Measurements from ENCODE around the gene DPYSL4. TPM values are rescaled to one million over a fixed set of nuclear protein-coding genes. Genes with fewer than 3 reads are reported as not detected.

The DPYSL4 gene
- total RNA-seq, 4 donors from 2014 or later, result 1.5 to 5.0 TPM; not detected in 2

GRCh38 chr10:132248455-132249225, 61.9 kb downstream of the DPYSL4 start:
- Histone ChIP-seq H3K27me3 (no peaks in the 10 kb centered on the region), H3K9me3 (no peaks in the 10 kb centered on the region), H3K4me3 (no peak overlapping the region), H3K27ac (no peak overlapping the region), H3K4me1 (no peaks in the 10 kb centered on the region), H3K36me3 (no peaks in the 10 kb centered on the region)
- intact Hi-C loops (cut with DNase I; ENCODE audit: low total_unique reads), result no loop called here
- no peak for TF ChIP-seq CTCF (IDR thresholded peaks at IDR 0.05)
- TF ChIP-seq POLR2A (IDR thresholded peaks at IDR 0.05), result no peak
- no peak for DNase-seq

- Histone ChIP-seq H3K27ac (no peak overlapping the region), H3K4me3 (no peak overlapping the region), H3K27me3 (no peaks in the 10 kb centered on the region), H3K4me1 (no peaks in the 10 kb centered on the region), H3K9me3 (no peaks in the 10 kb centered on the region), H3K36me3 (no peaks in the 10 kb centered on the region)
- TF ChIP-seq CTCF (IDR thresholded peaks at IDR 0.05) (no peak), POLR2A (IDR thresholded peaks at IDR 0.05) (no peak)
- no peak for DNase-seq
- intact Hi-C loops (cut with DNase I; ENCODE audit: low total_unique reads), result no loop called here
Observed at GRCh38 chr10:132249226-132249724, 62.5 kb downstream of the DPYSL4 start.

- no peak overlapping the region for H3K27ac ChIP-seq
- H3K4me3 ChIP-seq, result no peak overlapping the region
- no peaks in the 10 kb centered on the region for H3K36me3 ChIP-seq
- no peak for TF ChIP-seq CTCF (IDR thresholded peaks at IDR 0.05)
- TF ChIP-seq POLR2A (IDR thresholded peaks at IDR 0.05), result no peak
- no peaks in the 10 kb centered on the region for H3K9me3 ChIP-seq
- intact Hi-C loops (cut with DNase I; ENCODE audit: low total_unique reads), result no loop called here
- DNase-seq, result no peak
- H3K27me3 ChIP-seq, result no peaks in the 10 kb centered on the region
- H3K4me1 ChIP-seq, result no peaks in the 10 kb centered on the region
Observed at GRCh38 chr10:132249824-132250375, 63.2 kb downstream of the DPYSL4 start.

DNA sequence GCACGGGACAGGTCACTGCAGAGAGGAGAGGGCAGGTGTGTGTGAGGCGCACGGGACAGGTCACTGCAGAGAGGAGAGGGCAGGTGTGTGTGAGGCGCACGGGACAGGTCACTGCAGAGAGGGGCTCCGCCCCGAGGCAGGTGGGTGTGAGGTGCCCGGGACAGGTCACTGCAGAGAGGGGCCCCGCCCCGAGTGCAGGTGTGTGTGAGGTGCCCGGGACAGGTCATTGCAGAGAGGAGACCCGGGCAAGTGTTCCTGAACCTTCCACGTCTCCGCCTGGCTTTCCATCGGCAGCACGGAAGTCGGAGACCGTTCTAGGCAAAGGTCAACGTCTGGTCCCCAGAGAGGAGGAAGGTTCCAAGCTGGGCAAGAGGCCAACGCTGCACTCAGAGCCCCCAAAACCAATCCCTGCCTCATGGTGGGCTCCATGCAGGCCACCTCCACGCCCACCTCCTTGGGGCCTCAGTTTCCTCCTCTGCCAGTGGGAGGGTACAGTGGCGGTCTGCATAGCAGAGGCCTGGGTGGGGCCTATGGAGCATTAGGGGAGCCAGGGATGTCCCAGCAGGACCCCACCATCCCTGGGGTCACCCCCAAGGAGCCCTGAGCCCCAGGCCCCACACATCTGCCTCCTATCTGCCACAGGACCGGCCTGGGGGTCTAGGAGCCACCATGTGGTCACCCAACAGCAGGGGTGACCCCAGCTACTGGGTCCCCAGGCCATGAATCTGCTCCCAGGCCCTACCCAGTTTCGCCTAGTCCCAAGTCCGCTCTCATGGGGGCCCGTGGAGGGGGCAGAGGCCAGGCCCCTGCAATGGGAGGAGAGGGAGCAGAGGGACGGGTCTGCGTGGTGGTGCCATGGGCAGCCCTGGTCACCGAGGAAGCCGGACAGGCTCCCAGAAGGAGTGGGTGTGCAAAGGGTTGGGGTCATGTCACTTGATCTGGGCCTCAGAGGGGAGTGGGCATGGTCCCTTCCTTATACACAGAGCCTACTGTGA, 64.0 kb downstream of the DPYSL4 start:
- DNase-seq, result no peak
- no peaks in the 10 kb centered on the region for H3K9me3 ChIP-seq
- H3K36me3 ChIP-seq, result no peaks in the 10 kb centered on the region
- no peaks in the 10 kb centered on the region for H3K4me1 ChIP-seq
- H3K27ac ChIP-seq, result no peak overlapping the region
- TF ChIP-seq POLR2A (IDR thresholded peaks at IDR 0.05), result no peak
- no peak for TF ChIP-seq CTCF (IDR thresholded peaks at IDR 0.05)
- no peak overlapping the region for H3K4me3 ChIP-seq
- intact Hi-C loops (cut with DNase I; ENCODE audit: low total_unique reads), result no loop called here
- H3K27me3 ChIP-seq, result no peaks in the 10 kb centered on the region
